ENCODE data around the gene GPRIN3. TPM values are rescaled to one million over a fixed set of nuclear protein-coding genes. Genes with fewer than 3 reads are reported as not detected.
A peak's percentile ranks its signal among the peaks of the same experiment; 100 is the strongest.

GPRIN3 gene
- total and polyA plus RNA-seq, 3 donors from 2014 or later, result 0.58 to 2.5 (median 2.2) TPM

- intact Hi-C loops (cut with DNase I; ENCODE audit: low total_unique reads), result no loop called here
- no peak for DNase-seq
- 84 to 88% methylated on average over 5 of the region's 5 CpGs for WGBS, 2 donors
- no peak overlapping the region for H3K4me3 ChIP-seq
- no peaks in the 10 kb centered on the region for H3K36me3 ChIP-seq (ENCODE audit: low read depth, missing control alignments)
- TF ChIP-seq, protein P1, sequence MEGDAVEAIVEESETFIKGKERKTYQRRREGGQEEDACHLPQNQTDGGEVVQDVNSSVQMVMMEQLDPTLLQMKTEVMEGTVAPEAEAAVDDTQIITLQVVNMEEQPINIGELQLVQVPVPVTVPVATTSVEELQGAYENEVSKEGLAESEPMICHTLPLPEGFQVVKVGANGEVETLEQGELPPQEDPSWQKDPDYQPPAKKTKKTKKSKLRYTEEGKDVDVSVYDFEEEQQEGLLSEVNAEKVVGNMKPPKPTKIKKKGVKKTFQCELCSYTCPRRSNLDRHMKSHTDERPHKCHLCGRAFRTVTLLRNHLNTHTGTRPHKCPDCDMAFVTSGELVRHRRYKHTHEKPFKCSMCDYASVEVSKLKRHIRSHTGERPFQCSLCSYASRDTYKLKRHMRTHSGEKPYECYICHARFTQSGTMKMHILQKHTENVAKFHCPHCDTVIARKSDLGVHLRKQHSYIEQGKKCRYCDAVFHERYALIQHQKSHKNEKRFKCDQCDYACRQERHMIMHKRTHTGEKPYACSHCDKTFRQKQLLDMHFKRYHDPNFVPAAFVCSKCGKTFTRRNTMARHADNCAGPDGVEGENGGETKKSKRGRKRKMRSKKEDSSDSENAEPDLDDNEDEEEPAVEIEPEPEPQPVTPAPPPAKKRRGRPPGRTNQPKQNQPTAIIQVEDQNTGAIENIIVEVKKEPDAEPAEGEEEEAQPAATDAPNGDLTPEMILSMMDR (IDR thresholded peaks at IDR 0.05), result no peak
- TF ChIP-seq POLR2A (IDR thresholded peaks at IDR 0.05), result no peak
- H3K27ac ChIP-seq, result no peak overlapping the region
- H3K4me1 ChIP-seq, result no peaks in the 10 kb centered on the region
- no peaks in the 10 kb centered on the region for H3K9me3 ChIP-seq
- no peaks in the 10 kb centered on the region for H3K27me3 ChIP-seq
These were observed 24.3 kb upstream of the GPRIN3 start for GRCh38 chr4:89331686-89332544.

- H3K27ac ChIP-seq, result no peak overlapping the region
- WGBS, 2 donors, result 74 to 78% methylated on average over 2 of the region's 2 CpGs
- no peaks in the 10 kb centered on the region for H3K9me3 ChIP-seq
- no peak for TF ChIP-seq POLR2A (IDR thresholded peaks at IDR 0.05)
- TF ChIP-seq, protein P1 (IDR thresholded peaks at IDR 0.05), result no peak
- intact Hi-C loops (cut with DNase I; ENCODE audit: low total_unique reads), result no loop called here
- no peak overlapping the region for H3K4me3 ChIP-seq
- H3K4me1 ChIP-seq, result no peaks in the 10 kb centered on the region
- H3K27me3 ChIP-seq, result no peaks in the 10 kb centered on the region
- H3K36me3 ChIP-seq (ENCODE audit: low read depth, missing control alignments), result no peaks in the 10 kb centered on the region
- DNase-seq, result no peak
These were observed 23.6 kb upstream of the GPRIN3 start for GRCh38 chr4:89331197-89331596.

- intact Hi-C loops (cut with DNase I; ENCODE audit: low total_unique reads), result no loop called here
- 71 to 95% methylated on average over 1 of the region's 1 CpG for WGBS, 2 donors
These were observed 21.7 kb upstream of the GPRIN3 start for GRCh38 chr4:89329280-89329679.

GRCh38 chr4:89324671-89325070 is 17.1 kb upstream of the GPRIN3 start:
- no peaks in the 10 kb centered on the region for H3K9me3 ChIP-seq
- H3K4me3 ChIP-seq, result no peak overlapping the region
- H3K36me3 ChIP-seq (ENCODE audit: low read depth, missing control alignments), result no peaks in the 10 kb centered on the region
- no peaks in the 10 kb centered on the region for H3K27me3 ChIP-seq
- no peak for TF ChIP-seq POLR2A (IDR thresholded peaks at IDR 0.05)
- TF ChIP-seq, protein P1 (IDR thresholded peaks at IDR 0.05), result no peak
- H3K27ac ChIP-seq, result peak overlapping the region in 1 of 2 donors; percentile 64
- DNase-seq, result peak; percentile 19
- intact Hi-C loops (cut with DNase I; ENCODE audit: low total_unique reads), result no loop called here
- WGBS, 2 donors, result 44 to 45% methylated on average over 2 of the region's 2 CpGs
- H3K4me1 ChIP-seq, result no peaks in the 10 kb centered on the region

More at GRCh38 chr4:89329280-89329679, 21.7 kb upstream of the GPRIN3 start:
- Histone ChIP-seq H3K4me3 (no peak overlapping the region), H3K9me3 (no peaks in the 10 kb centered on the region), H3K4me1 (no peaks in the 10 kb centered on the region), H3K36me3 (ENCODE audit: low read depth, missing control alignments) (no peaks in the 10 kb centered on the region), H3K27ac (no peak overlapping the region), H3K27me3 (no peaks in the 10 kb centered on the region)
- DNase-seq, result no peak
- no peak for TF ChIP-seq POLR2A (IDR thresholded peaks at IDR 0.05)
- TF ChIP-seq, protein P1 (IDR thresholded peaks at IDR 0.05), result no peak

- intact Hi-C loops (cut with DNase I; ENCODE audit: low total_unique reads), result no loop called here
- Histone ChIP-seq H3K27me3 (no peaks in the 10 kb centered on the region), H3K36me3 (ENCODE audit: low read depth, missing control alignments) (no peaks in the 10 kb centered on the region), H3K27ac (no peak overlapping the region), H3K9me3 (no peaks in the 10 kb centered on the region), H3K4me1 (no peaks in the 10 kb centered on the region), H3K4me3 (no peak overlapping the region)
- DNase-seq, result no peak
- TF ChIP-seq POLR2A (IDR thresholded peaks at IDR 0.05), result no peak
- TF ChIP-seq, protein P1 (IDR thresholded peaks at IDR 0.05), result no peak
These were observed 15.1 kb upstream of the GPRIN3 start for GRCh38 chr4:89322671-89323070.

All from testis (tissue), 3 donors.